Measurements from ENCODE around the gene CLCF1.
"Not testable (repeated sequence)": the region's sequence is repeated elsewhere in the genome, so short reads cannot be mapped to it uniquely, and the experiment has no call there.

The CLCF1 gene

GRCh38 chr11:67408437-67409200, 35.2 kb upstream of the CLCF1 start:
- no peak for DNase-seq (ENCODE audit: low spot score)

- DNase-seq (ENCODE audit: low spot score): no peak
These were observed 34.3 kb upstream of the CLCF1 start for GRCh38 chr11:67407688-67408163.

- DNase-seq (ENCODE audit: low spot score): no peak
These were observed 33.7 kb upstream of the CLCF1 start for GRCh38 chr11:67406969-67407687.

- DNase-seq (ENCODE audit: low spot score): no peak
These were observed 33.1 kb upstream of the CLCF1 start for GRCh38 chr11:67406420-67406968.

- no peak for DNase-seq (ENCODE audit: low spot score)
These were observed 32.4 kb upstream of the CLCF1 start for GRCh38 chr11:67405688-67406339.

GRCh38 chr11:67405196-67405567, 31.8 kb upstream of the CLCF1 start:
- no peak for DNase-seq (ENCODE audit: low spot score)

GRCh38 chr11:67404515-67405195, 31.3 kb upstream of the CLCF1 start:
- DNase-seq (ENCODE audit: low spot score): no peak

GRCh38 chr11:67403085-67403484, 29.7 kb upstream of the CLCF1 start:
- DNase-seq (ENCODE audit: low spot score): not testable (repeated sequence)

- DNase-seq (ENCODE audit: low spot score): not testable (repeated sequence)
These were observed 28.9 kb upstream of the CLCF1 start for GRCh38 chr11:67402192-67402839.

- peak; percentile 99 for DNase-seq (ENCODE audit: low spot score)
These were observed 28.2 kb upstream of the CLCF1 start, which contains the start of gene PPP1CA for GRCh38 chr11:67401495-67402191. Gene PPP1CA (minus strand): TSS chr11:67401858. CDS start chr11:67401782, 76 bp downstream.

GRCh38 chr11:67400942-67401494, 27.6 kb upstream of the CLCF1 start:
- DNase-seq (ENCODE audit: low spot score): no peak

GRCh38 chr11:67400251-67400941, 27.0 kb upstream of the CLCF1 start:
- no peak for DNase-seq (ENCODE audit: low spot score)

- no peak for DNase-seq (ENCODE audit: low spot score)
These were observed 25.5 kb upstream of the CLCF1 start for GRCh38 chr11:67398661-67399563.

- DNase-seq (ENCODE audit: low spot score): no peak
These were observed 24.7 kb upstream of the CLCF1 start for GRCh38 chr11:67397986-67398660.

GRCh38 chr11:67397536-67397935, 24.1 kb upstream of the CLCF1 start:
- no peak for DNase-seq (ENCODE audit: low spot score)

- no peak for DNase-seq (ENCODE audit: low spot score)
These were observed 23.4 kb upstream of the CLCF1 start for GRCh38 chr11:67396587-67397389.

GRCh38 chr11:67396259-67396581, 22.8 kb upstream of the CLCF1 start:
- no peak for DNase-seq (ENCODE audit: low spot score)
